ENCODE data around the gene SUV39H1.
"Not testable (repeated sequence)": the region's sequence is repeated elsewhere in the genome, so short reads cannot be mapped to it uniquely, and the experiment has no call there.

Gene SUV39H1

GRCh38 chrX:48685416-48685815, 11.1 kb upstream of the SUV39H1 start:
- no peak for DNase-seq (ENCODE audit: low read depth in 1 of 2, low spot score in 1 of 2)

- DNase-seq (ENCODE audit: low read depth in 1 of 2, low spot score in 1 of 2), result no peak
These were observed 7.9 kb upstream of the SUV39H1 start for GRCh38 chrX:48688531-48689150.

GRCh38 chrX:48689208-48689920, 7.2 kb upstream of the SUV39H1 start:
- DNase-seq (ENCODE audit: low read depth in 1 of 2, low spot score in 1 of 2), result no peak

- not testable (repeated sequence) for DNase-seq (ENCODE audit: low read depth in 1 of 2, low spot score in 1 of 2)
These were observed 4.8 kb upstream of the SUV39H1 start for GRCh38 chrX:48691746-48692145.

- no peak for DNase-seq (ENCODE audit: low read depth in 1 of 2, low spot score in 1 of 2)
These were observed 1.6 kb upstream of the SUV39H1 start for GRCh38 chrX:48694776-48695533.

GRCh38 chrX:48695534-48695896, 1.0 kb upstream of the SUV39H1 start:
- no peak for DNase-seq (ENCODE audit: low read depth in 1 of 2, low spot score in 1 of 2)

GRCh38 chrX:48695925-48696300, 621 bp upstream of the SUV39H1 start:
- no peak for DNase-seq (ENCODE audit: low read depth in 1 of 2, low spot score in 1 of 2)

- no peak for DNase-seq (ENCODE audit: low read depth in 1 of 2, low spot score in 1 of 2)
These were observed 584 bp downstream of the SUV39H1 start for GRCh38 chrX:48696909-48697727.

- DNase-seq (ENCODE audit: low read depth in 1 of 2, low spot score in 1 of 2), result no peak
These were observed 1.8 kb downstream of the SUV39H1 start for GRCh38 chrX:48698306-48698705.

GRCh38 chrX:48700246-48700645, 3.7 kb downstream of the SUV39H1 start:
- DNase-seq (ENCODE audit: low read depth in 1 of 2, low spot score in 1 of 2), result no peak

GRCh38 chrX:48700951-48701653, 4.6 kb downstream of the SUV39H1 start:
- no peak for DNase-seq (ENCODE audit: low read depth in 1 of 2, low spot score in 1 of 2)

- DNase-seq (ENCODE audit: low read depth in 1 of 2, low spot score in 1 of 2), result no peak
These were observed 5.5 kb downstream of the SUV39H1 start for GRCh38 chrX:48702032-48702431.

- DNase-seq (ENCODE audit: low read depth in 1 of 2, low spot score in 1 of 2), result no peak
These were observed 6.2 kb downstream of the SUV39H1 start for GRCh38 chrX:48702716-48703115.

- DNase-seq (ENCODE audit: low read depth in 1 of 2, low spot score in 1 of 2), result no peak
These were observed 6.7 kb downstream of the SUV39H1 start for GRCh38 chrX:48703228-48703627.

GRCh38 chrX:48703642-48704481, 7.3 kb downstream of the SUV39H1 start:
- DNase-seq (ENCODE audit: low read depth in 1 of 2, low spot score in 1 of 2), result no peak

- no peak for DNase-seq (ENCODE audit: low read depth in 1 of 2, low spot score in 1 of 2)
These were observed 9.3 kb downstream of the SUV39H1 start for GRCh38 chrX:48705871-48706270.

- DNase-seq (ENCODE audit: low read depth in 1 of 2, low spot score in 1 of 2), result no peak
These were observed 13.1 kb downstream of the SUV39H1 start for GRCh38 chrX:48709522-48710112.

- no peak for DNase-seq (ENCODE audit: low read depth in 1 of 2, low spot score in 1 of 2)
These were observed 14.8 kb downstream of the SUV39H1 start for GRCh38 chrX:48711162-48711928.
